ENCODE measurements around the gene GGT6.

The GGT6 gene

GRCh38 chr17:4544135-4544950 is 16.0 kb downstream of the GGT6 start:
- Mint-ChIP-seq H3K36me3 (ENCODE audit: low read depth) (peaks cover 36% of the 10 kb centered on the region), H3K27me3 (no peaks in the 10 kb centered on the region), H3K4me3 (no peak overlapping the region), H3K4me1 (ENCODE audit: low read depth) (no peaks in the 10 kb centered on the region), H3K9me3 (no peaks in the 10 kb centered on the region), H3K27ac (no peak overlapping the region)

- Mint-ChIP-seq H3K27ac (no peak overlapping the region), H3K4me3 (no peak overlapping the region), H3K4me1 (ENCODE audit: low read depth) (no peaks in the 10 kb centered on the region), H3K36me3 (ENCODE audit: low read depth) (peaks cover 33% of the 10 kb centered on the region), H3K27me3 (no peaks in the 10 kb centered on the region), H3K9me3 (no peaks in the 10 kb centered on the region)
These were observed 16.8 kb downstream of the GGT6 start for GRCh38 chr17:4543557-4544026.

GRCh38 chr17:4542726-4543191 is 17.6 kb downstream of the GGT6 start:
- Mint-ChIP-seq H3K27me3 (no peaks in the 10 kb centered on the region), H3K27ac (no peak overlapping the region), H3K4me3 (no peak overlapping the region), H3K4me1 (ENCODE audit: low read depth) (no peaks in the 10 kb centered on the region), H3K36me3 (ENCODE audit: low read depth) (peaks cover 33% of the 10 kb centered on the region), H3K9me3 (no peaks in the 10 kb centered on the region)

GRCh38 chr17:4542003-4542725 is 18.2 kb downstream of the GGT6 start:
- Mint-ChIP-seq H3K4me1 (ENCODE audit: low read depth) (no peaks in the 10 kb centered on the region), H3K9me3 (no peaks in the 10 kb centered on the region), H3K27ac (no peak overlapping the region), H3K4me3 (no peak overlapping the region), H3K36me3 (ENCODE audit: low read depth) (peaks cover 29% of the 10 kb centered on the region), H3K27me3 (no peaks in the 10 kb centered on the region)

GRCh38 chr17:4541328-4542002 is 18.9 kb downstream of the GGT6 start:
- Mint-ChIP-seq H3K27me3 (no peaks in the 10 kb centered on the region), H3K27ac (no peak overlapping the region)

GRCh38 chr17:4540687-4541327 is 19.6 kb downstream of the GGT6 start:
- Mint-ChIP-seq H3K27ac (no peak overlapping the region), H3K27me3 (no peaks in the 10 kb centered on the region), H3K4me1 (ENCODE audit: low read depth) (no peaks in the 10 kb centered on the region), H3K4me3 (no peak overlapping the region), H3K36me3 (ENCODE audit: low read depth) (peaks cover 21% of the 10 kb centered on the region), H3K9me3 (no peaks in the 10 kb centered on the region)

More at GRCh38 chr17:4541328-4542002, 18.9 kb downstream of the GGT6 start:
- Mint-ChIP-seq H3K4me3 (no peak overlapping the region), H3K9me3 (no peaks in the 10 kb centered on the region), H3K4me1 (ENCODE audit: low read depth) (no peaks in the 10 kb centered on the region), H3K36me3 (ENCODE audit: low read depth) (peaks cover 23% of the 10 kb centered on the region)

- no peaks in the 10 kb centered on the region for H3K27me3 Mint-ChIP-seq
- H3K27ac Mint-ChIP-seq, result no peak overlapping the region
- H3K4me3 Mint-ChIP-seq, result no peak overlapping the region
- H3K36me3 Mint-ChIP-seq (ENCODE audit: low read depth), result peaks cover 21% of the 10 kb centered on the region
- no peaks in the 10 kb centered on the region for H3K9me3 Mint-ChIP-seq
- no peaks in the 10 kb centered on the region for H3K4me1 Mint-ChIP-seq (ENCODE audit: low read depth)
These were observed 20.1 kb downstream of the GGT6 start for GRCh38 chr17:4540224-4540651.

- H3K4me3 Mint-ChIP-seq, result no peak overlapping the region
- H3K27me3 Mint-ChIP-seq, result no peaks in the 10 kb centered on the region
- no peaks in the 10 kb centered on the region for H3K4me1 Mint-ChIP-seq (ENCODE audit: low read depth)
- no peak overlapping the region for H3K27ac Mint-ChIP-seq
- H3K9me3 Mint-ChIP-seq, result no peaks in the 10 kb centered on the region
- peaks cover 21% of the 10 kb centered on the region for H3K36me3 Mint-ChIP-seq (ENCODE audit: low read depth)
These were observed 20.7 kb downstream of the GGT6 start for GRCh38 chr17:4539576-4540223.

- no peaks in the 10 kb centered on the region for H3K4me1 Mint-ChIP-seq (ENCODE audit: low read depth)
- H3K36me3 Mint-ChIP-seq (ENCODE audit: low read depth), result peaks cover 20% of the 10 kb centered on the region
- H3K27me3 Mint-ChIP-seq, result no peaks in the 10 kb centered on the region
- no peaks in the 10 kb centered on the region for H3K9me3 Mint-ChIP-seq
- no peak overlapping the region for H3K27ac Mint-ChIP-seq
- no peak overlapping the region for H3K4me3 Mint-ChIP-seq
These were observed 21.4 kb downstream of the GGT6 start for GRCh38 chr17:4539025-4539424.

- peaks cover 15% of the 10 kb centered on the region for H3K36me3 Mint-ChIP-seq (ENCODE audit: low read depth)
- H3K4me1 Mint-ChIP-seq (ENCODE audit: low read depth), result no peaks in the 10 kb centered on the region
- no peak overlapping the region for H3K27ac Mint-ChIP-seq
- no peak overlapping the region for H3K4me3 Mint-ChIP-seq
- H3K9me3 Mint-ChIP-seq, result no peaks in the 10 kb centered on the region
- no peaks in the 10 kb centered on the region for H3K27me3 Mint-ChIP-seq
These were observed 22.0 kb downstream of the GGT6 start for GRCh38 chr17:4538236-4539002.

- no peak overlapping the region for H3K27ac Mint-ChIP-seq
- no peaks in the 10 kb centered on the region for H3K4me1 Mint-ChIP-seq (ENCODE audit: low read depth)
- peaks cover 15% of the 10 kb centered on the region for H3K36me3 Mint-ChIP-seq (ENCODE audit: low read depth)
- H3K9me3 Mint-ChIP-seq, result no peaks in the 10 kb centered on the region
- H3K4me3 Mint-ChIP-seq, result no peak overlapping the region
- H3K27me3 Mint-ChIP-seq, result no peaks in the 10 kb centered on the region
These were observed 22.7 kb downstream of the GGT6 start for GRCh38 chr17:4537451-4538235.

- H3K27me3 Mint-ChIP-seq, result peaks cover 3% of the 10 kb centered on the region
- H3K9me3 Mint-ChIP-seq, result no peaks in the 10 kb centered on the region
- H3K4me1 Mint-ChIP-seq (ENCODE audit: low read depth), result no peaks in the 10 kb centered on the region
- peaks cover 9% of the 10 kb centered on the region for H3K36me3 Mint-ChIP-seq (ENCODE audit: low read depth)
- H3K4me3 Mint-ChIP-seq, result no peak overlapping the region
- no peak overlapping the region for H3K27ac Mint-ChIP-seq
These were observed 23.5 kb downstream of the GGT6 start for GRCh38 chr17:4536742-4537411.

Measured in stimulated activated naive CD8-positive, alpha-beta T cell treated with anti-CD3 and anti-CD28 coated beads, Interleukin-15, Interleukin-2, amounts not matched to agents 100 ng/mL and 50 ng/mL, for 24 hours (primary cell).